Endothelial cell of umbilical vein (primary cell): ENCODE measurements around the gene AHNAK2. TPM values are rescaled to one million over a fixed set of nuclear protein-coding genes. Genes with fewer than 3 reads are reported as not detected.
"Not testable (repeated sequence)": the region's sequence is repeated elsewhere in the genome, so short reads cannot be mapped to it uniquely, and the experiment has no call there.

Source experiments
- BruUV-seq: library from RNA; stranded (reverse); fragments of 400-500 nt; replicated peaks from 2 replicates; lab custom pipeline; 2021; lab: Mats Ljungman, UMichigan
- CTCF ChIA-PET: fragments of 300-600, 350-600 bp; sonication (Branson Sonifier 250); formaldehyde crosslinking; loops from one replicate; lab custom pipeline; 2021; ENCODE audit warnings: antibody characterized with exemption, inconsistent platforms; lab: Charles Lee
- POLR2A ChIA-PET: fragments of 300-600, 350-600 bp; sonication (Branson Sonifier 250); formaldehyde crosslinking; loops from one replicate; lab custom pipeline; 2021; ENCODE audit warnings: antibody characterized with exemption, inconsistent platforms; lab: Charles Lee
- DNase-seq: peaks from one replicate; pipeline ENCODE4 v3.0.0-alpha.2; 2011; ENCODE audit warnings: low read depth, low spot score
- FAIRE-seq: peaks from 2 replicates; lab custom pipeline; 2011; peaks lifted over from hg19 to GRCh38; lab: Jason Lieb, UNC
- H2AFZ ChIP-seq: 2 replicates; pipeline ENCODE4 v1.6.0; 2012; ENCODE audit warnings: low read depth, low read length, control low read depth, inconsistent platforms
- H3K27ac ChIP-seq: 2 replicates; pipeline ENCODE4 v1.5.1; 2011; ENCODE audit warnings: low read depth, mild to moderate bottlenecking, control low read depth, low read length, moderate library complexity; ENCODE audit not compliant: insufficient read depth
- H3K27me3 ChIP-seq, 2 experiments: 2 replicates each; pipeline versions ENCODE4 v1.6.0 to v1.6.1; 2011; ENCODE audit warnings: low read length in 2 of 2, mixed read lengths in 1 of 2; ENCODE audit not compliant: control insufficient read depth in 2 of 2, insufficient read depth in 2 of 2
- H3K36me3 ChIP-seq, 2 experiments: 2 replicates in 1 of 2; 3 replicates in 1 of 2; pipeline ENCODE4 v1.5.1; 2011; ENCODE audit warnings: low read length in 2 of 2, mild to moderate bottlenecking in 1 of 2, moderate library complexity in 1 of 2; ENCODE audit not compliant: control insufficient read depth in 2 of 2, insufficient read depth in 2 of 2; ENCODE audit errors: extremely low read depth in 1 of 2
- H3K4me1 ChIP-seq: 3 replicates; pipeline ENCODE4 v1.5.1; 2011; ENCODE audit warnings: mild to moderate bottlenecking, low read length; ENCODE audit not compliant: control insufficient read depth, insufficient read depth; ENCODE audit errors: extremely low read depth
- H3K4me2 ChIP-seq: 2 replicates; pipeline ENCODE4 v1.6.1; 2011; ENCODE audit warnings: low read length, control low read depth, mixed read lengths; ENCODE audit not compliant: insufficient read depth
- H3K4me3 ChIP-seq, 3 experiments: fragments of 200-600 bp in 1 of 3; sonication (generic), shearing (Covaris generic) in 1 of 3; replicated peaks in 1 of 3; 2 replicates each; pipeline ENCODE4 v1.5.1; 2011 to 2016; ENCODE audit warnings: control low read depth in 3 of 3, low read length in 3 of 3, mild to moderate bottlenecking in 2 of 3, inconsistent platforms in 1 of 3, low read depth in 1 of 3, moderate library complexity in 1 of 3; ENCODE audit not compliant: insufficient read depth in 1 of 3
- H3K79me2 ChIP-seq: 2 replicates; pipeline ENCODE4 v1.6.0; 2012; ENCODE audit warnings: low read length, inconsistent platforms; ENCODE audit not compliant: control insufficient read depth, insufficient read depth
- H3K9ac ChIP-seq: replicated peaks from 2 replicates; pipeline ENCODE3; 2011; ENCODE audit warnings: low read length, control low read depth; ENCODE audit not compliant: insufficient read depth; ENCODE audit errors: extremely low read depth
- H3K9me1 ChIP-seq: replicated peaks from 3 replicates; pipeline ENCODE4 v1.6.0; 2011; ENCODE audit warnings: mild to moderate bottlenecking, low read length; ENCODE audit not compliant: control insufficient read depth, insufficient read depth; ENCODE audit errors: extremely low read depth
- H3K9me3 ChIP-seq: replicated peaks from 2 replicates; pipeline ENCODE4 v1.5.1; 2012; ENCODE audit warnings: low read length, inconsistent platforms; ENCODE audit not compliant: control insufficient read depth, insufficient read depth
- H4K20me1 ChIP-seq: replicated peaks from 2 replicates; pipeline ENCODE3; 2011; ENCODE audit warnings: mild to moderate bottlenecking, low read length; ENCODE audit not compliant: control insufficient read depth, insufficient read depth; ENCODE audit errors: extremely low read depth
- EZH2 ChIP-seq: IDR thresholded peaks from 2 replicates; pipeline ENCODE4 v1.6.1; 2012; ENCODE audit warnings: borderline replicate concordance, low read depth, mild to moderate bottlenecking, moderate library complexity, low read length, inconsistent platforms; ENCODE audit not compliant: severe bottlenecking
- MYC ChIP-seq: IDR thresholded peaks from one replicate; pipeline ENCODE4 v1.6.1; 2011; ENCODE audit warnings: mild to moderate bottlenecking, low read depth, low read length
- dilution Hi-C: fragments of 300-500 bp; cut with MboI; formaldehyde crosslinking; loops from one replicate; pipeline ENCODE4 v1.15.0; 2019; ENCODE audit warnings: low sequenced_read_pairs; ENCODE audit not compliant: extremely low pct_ligation_motif_present
- intact Hi-C: fragments of 100-400 bp; cut with micrococcal nuclease; formaldehyde crosslinking; loops from one replicate; pipeline ENCODE4 v1.10.0; 2022
- polyA plus RNA-seq, 4 experiments: library from polyadenylated mRNA; depleted of rRNA in 3 of 4; stranded (reverse) in 3 of 4; unstranded in 1 of 4; fragments of >200 nt; gene quantifications; 2 replicates each; pipeline versions ENCODE4 v1.2.1 to v1.2.3, GENCODE V29; 2011 to 2012; ENCODE audit warnings: missing spikeins in 1 of 4
- total RNA-seq: library from RNA; stranded (reverse); gene quantifications from 2 replicates; pipeline ENCODE4 v1.2.3, GENCODE V29; 2021

Gene AHNAK2
- total and polyA plus RNA-seq, 2 donors (not counting 3 experiments of a cell fraction or from before 2014, with no cell fraction given) = 17.7 to 68.7 TPM

- Histone ChIP-seq H2AFZ (no peak overlapping the region), H3K9me1 (no peaks in the 10 kb centered on the region), H4K20me1 (no peaks in the 10 kb centered on the region), H3K4me1 (peaks cover 16% of the 10 kb centered on the region), H3K79me2 (no peaks in the 10 kb centered on the region), H3K4me3 (no peak overlapping the region), H3K27me3 (no peaks in the 10 kb centered on the region), H3K9ac (no peak overlapping the region), H3K4me2 (no peak overlapping the region), H3K27ac (no peak overlapping the region), H3K36me3 (peaks cover 3 to 8% of the 10 kb centered on the region in 2 experiments), H3K9me3 (no peaks in the 10 kb centered on the region)
- dilution Hi-C loops (no loop called here), intact Hi-C loops (no loop called here)
- TF ChIP-seq EZH2 = no peak
- no peak for TF ChIP-seq MYC
- DNase-seq (no peak), FAIRE-seq (no peak)
- ChIA-PET CTCF (interaction anchor here (1.2 kb wide), 1 partner anchor 154 kb away, joined by 3 read pairs; no protein-coding TSS in a partner anchor), POLR2A (no interaction called here)
- no TSS peak for BruUV-seq
Observed at GRCh38 chr14:104891121-104891551, 87.0 kb downstream of the AHNAK2 start.

- H3K9me3 ChIP-seq, dilution Hi-C loops, H3K4me3 ChIP-seq, intact Hi-C loops, DNase-seq, H4K20me1 ChIP-seq, POLR2A ChIA-PET, FAIRE-seq, H3K27me3 ChIP-seq, H2AFZ ChIP-seq, CTCF ChIA-PET, H3K9ac ChIP-seq, H3K79me2 ChIP-seq, BruUV-seq, H3K27ac ChIP-seq, H3K9me1 ChIP-seq, H3K4me2 ChIP-seq: not testable (repeated sequence)
- Histone ChIP-seq H3K4me1 (peaks cover 11% of the 10 kb centered on the region), H3K36me3 (peaks cover 3 to 11% of the 10 kb centered on the region in 2 experiments)
Observed at GRCh38 chr14:104890292-104890691, 87.9 kb downstream of the AHNAK2 start.
